ENCODE data around the gene ENO3.
"Not testable (repeated sequence)": the region's sequence is repeated elsewhere in the genome, so short reads cannot be mapped to it uniquely, and the experiment has no call there.

ENO3 gene

GRCh38 chr17:4950746-4951204 is at the start of gene ENO3:
ENO3 (plus strand) TSS chr17:4951119; CDS start chr17:4951830, 711 bp downstream.
- no peak for DNase-seq

GRCh38 chr17:4901648-4902344 is 49.1 kb upstream of the ENO3 start:
- DNase-seq: no peak

GRCh38 chr17:4902540-4902939 is 48.4 kb upstream of the ENO3 start:
- no peak for DNase-seq

- DNase-seq: peak; percentile 43
Observed at GRCh38 chr17:4903051-4903818, 47.7 kb upstream of the ENO3 start, which contains the start of gene CHRNE. CHRNE (minus strand) TSS chr17:4903098; CDS start chr17:4903063, 35 bp downstream.

- not testable (repeated sequence) for DNase-seq
Observed at GRCh38 chr17:4906642-4907041, 44.3 kb upstream of the ENO3 start.

GRCh38 chr17:4908301-4908700 is 42.6 kb upstream of the ENO3 start:
- DNase-seq: no peak

GRCh38 chr17:4908711-4909496 is 42.0 kb upstream of the ENO3 start:
- DNase-seq: peak; percentile 85

GRCh38 chr17:4913994-4914393 is 36.9 kb upstream of the ENO3 start:
- no peak for DNase-seq

- DNase-seq: not testable (repeated sequence)
Observed at GRCh38 chr17:4914551-4914950, 36.4 kb upstream of the ENO3 start.

- no peak for DNase-seq
Observed at GRCh38 chr17:4919511-4920047, 31.3 kb upstream of the ENO3 start.

- DNase-seq: peak; percentile 60
Observed at GRCh38 chr17:4920351-4921048, 30.4 kb upstream of the ENO3 start.

GRCh38 chr17:4921320-4921719 is 29.6 kb upstream of the ENO3 start:
- DNase-seq: no peak

- DNase-seq: not testable (repeated sequence)
Observed at GRCh38 chr17:4926577-4927335, 24.2 kb upstream of the ENO3 start.

- DNase-seq: no peak
Observed at GRCh38 chr17:4928881-4929280, 22.0 kb upstream of the ENO3 start.

GRCh38 chr17:4931963-4932362 is 19.0 kb upstream of the ENO3 start, which contains the start of gene GP1BA:
GP1BA (plus strand) TSS chr17:4932277; CDS start chr17:4932605, 328 bp downstream.
- DNase-seq: no peak

- no peak for DNase-seq
Observed at GRCh38 chr17:4932756-4933155, 18.2 kb upstream of the ENO3 start.

GRCh38 chr17:4933646-4934045 is 17.3 kb upstream of the ENO3 start:
- DNase-seq: no peak

- peak; percentile 58 for DNase-seq
Observed at GRCh38 chr17:4934173-4934979, 16.5 kb upstream of the ENO3 start.

- no peak for DNase-seq
Observed at GRCh38 chr17:4935650-4936049, 15.3 kb upstream of the ENO3 start.

- no peak for DNase-seq
Observed at GRCh38 chr17:4936436-4936835, 14.5 kb upstream of the ENO3 start.

- DNase-seq: no peak
Observed at GRCh38 chr17:4937553-4937952, 13.4 kb upstream of the ENO3 start.
